NT2/D1 (cell line): Measurements from ENCODE around the gene TOM1.
A peak's percentile ranks its signal among the peaks of the same experiment; 100 is the strongest.

Source experiments
- DNase-seq: peaks from one replicate; pipeline ENCODE4 v3.0.0-alpha.2; 2011; ENCODE audit warnings: low read depth, low spot score
- H3K27me3 ChIP-seq: 2 replicates; pipeline ENCODE4 v1.6.0; 2011; ENCODE audit warnings: mild to moderate bottlenecking; ENCODE audit not compliant: insufficient read length, insufficient read depth
- H3K36me3 ChIP-seq: 2 replicates; pipeline ENCODE4 v1.6.1; 2011; ENCODE audit warnings: mild to moderate bottlenecking, low read length, mixed read lengths; ENCODE audit not compliant: insufficient read depth, insufficient read length
- H3K4me1 ChIP-seq: 2 replicates; pipeline ENCODE4 v1.5.1; 2011; ENCODE audit not compliant: insufficient read depth, insufficient read length
- H3K4me3 ChIP-seq: 2 replicates; pipeline ENCODE4 v1.5.1; 2011; ENCODE audit warnings: low read depth; ENCODE audit not compliant: insufficient read length
- H3K9ac ChIP-seq: 2 replicates; pipeline ENCODE4 v1.6.0; 2011; ENCODE audit warnings: low read depth; ENCODE audit not compliant: insufficient read length
- H3K9me3 ChIP-seq: 2 replicates; pipeline ENCODE4 v1.5.1; 2011; ENCODE audit warnings: mild to moderate bottlenecking, low read length; ENCODE audit not compliant: insufficient read depth
- SUZ12 ChIP-seq: IDR thresholded peaks from 2 replicates; pipeline ENCODE4 v1.6.1; 2011; ENCODE audit not compliant: insufficient read length, insufficient read depth; ENCODE audit errors: extremely low read depth
- YY1 ChIP-seq: IDR thresholded peaks from 2 replicates; pipeline ENCODE4 v1.6.1; 2011; ENCODE audit not compliant: insufficient read length, insufficient read depth
- ZNF274 ChIP-seq: IDR thresholded peaks from 2 replicates; pipeline ENCODE4 v1.6.1; 2011; ENCODE audit warnings: mild to moderate bottlenecking, low read depth, low read length

TOM1 gene

DNA sequence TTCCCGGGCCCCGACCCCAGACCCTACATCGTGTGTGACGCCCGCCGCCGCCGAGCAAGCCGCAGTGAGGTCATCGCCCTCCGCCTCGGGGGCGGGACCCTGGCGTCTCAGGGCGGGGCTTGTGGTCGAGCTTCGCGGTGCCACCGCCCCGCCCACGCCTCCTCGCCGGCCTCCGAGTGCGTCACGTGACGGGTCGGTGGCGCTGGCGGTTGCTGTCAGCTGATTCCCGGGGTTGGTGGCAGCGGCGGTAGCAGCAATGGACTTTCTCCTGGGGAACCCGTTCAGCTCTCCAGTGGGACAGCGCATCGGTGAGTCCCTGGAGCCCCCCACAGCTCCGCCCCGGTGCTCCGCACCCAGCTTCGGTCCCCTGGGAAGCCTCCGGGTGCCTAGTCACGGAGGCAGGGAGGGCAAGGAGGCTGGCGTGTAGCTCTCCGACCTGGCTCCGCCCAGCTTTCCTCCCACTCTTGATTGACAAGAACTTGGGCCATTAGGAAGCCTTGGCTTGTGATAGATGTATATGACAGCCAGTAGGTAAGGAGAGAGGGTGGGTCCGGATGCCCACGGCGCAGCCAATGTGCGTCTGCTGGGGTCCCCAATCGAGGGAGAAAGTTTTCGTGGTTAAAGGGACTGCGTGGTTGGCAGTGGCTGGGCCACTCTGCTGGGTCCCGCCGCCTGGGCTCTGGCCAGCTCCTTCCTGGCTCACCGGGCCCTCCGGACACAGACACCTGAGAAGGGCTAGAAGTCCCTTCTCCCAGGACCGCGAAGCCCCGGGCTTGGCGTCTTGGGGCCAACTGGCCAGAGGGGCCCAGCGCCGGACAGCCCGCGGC, at the start of gene TOM1:
TOM1 (plus strand) TSS at position 222 of the 827 bp plus-strand sequence; CDS start at position 257, 35 bp downstream.
- H3K9ac ChIP-seq, result peak within 1 kb of the TSS; percentile 85
- TF ChIP-seq SUZ12, result no peak
- TF ChIP-seq ZNF274, result no peak
- no peak for TF ChIP-seq YY1
- no peaks in the 10 kb centered on the region for H3K27me3 ChIP-seq
- peak; percentile 91 for DNase-seq
- H3K4me3 ChIP-seq, result peak within 1 kb of the TSS; percentile 79
- no peaks in the 10 kb centered on the region for H3K9me3 ChIP-seq
- H3K36me3 ChIP-seq, result peaks cover 13% of the 10 kb centered on the region
- no peaks in the 10 kb centered on the region for H3K4me1 ChIP-seq

DNA sequence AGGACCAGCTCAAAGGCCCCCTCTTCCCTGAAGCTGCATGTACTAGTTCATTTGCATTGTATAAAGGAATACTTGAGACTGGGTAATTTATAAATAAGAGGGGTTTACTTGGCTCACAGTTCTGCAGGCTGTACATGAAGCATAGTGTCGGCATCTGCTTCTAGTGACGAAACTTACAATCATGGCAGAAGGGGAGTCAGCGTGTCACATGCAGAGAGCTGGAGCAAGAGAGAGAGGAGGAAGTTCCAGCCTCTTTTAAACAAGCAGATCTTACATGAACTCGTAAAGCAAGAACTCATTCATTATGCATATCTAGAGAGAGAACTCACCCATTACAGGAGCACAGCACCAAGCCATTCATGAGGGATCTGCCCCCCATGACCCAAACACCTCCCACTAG, 49.5 kb upstream of the TOM1 start:
- H3K9me3 ChIP-seq, result no peaks in the 10 kb centered on the region
- H3K4me3 ChIP-seq, result no peak overlapping the region
- no peak for DNase-seq
- no peaks in the 10 kb centered on the region for H3K36me3 ChIP-seq
- H3K4me1 ChIP-seq, result no peaks in the 10 kb centered on the region
- TF ChIP-seq ZNF274, result no peak
- no peak overlapping the region for H3K9ac ChIP-seq
- no peaks in the 10 kb centered on the region for H3K27me3 ChIP-seq

DNA sequence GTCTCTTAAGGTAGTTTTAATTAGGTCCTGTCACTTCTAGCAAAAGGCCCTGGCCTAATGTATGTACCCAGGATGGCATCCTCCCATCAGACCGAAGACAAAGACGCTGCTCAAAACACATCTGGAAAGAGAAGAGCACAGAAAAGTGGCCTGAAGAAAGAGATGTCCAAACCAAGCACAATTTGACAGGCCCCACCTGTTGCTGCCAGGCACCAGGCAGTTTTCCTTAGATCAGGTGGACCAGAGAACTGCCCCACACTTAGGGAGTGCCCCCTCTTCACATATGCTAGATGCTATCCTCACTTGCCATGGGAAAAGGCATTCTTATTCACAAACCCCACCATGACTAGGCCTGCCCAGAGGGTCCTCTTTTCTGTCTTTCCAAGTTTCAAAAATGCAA, 45.7 kb upstream of the TOM1 start:
- H3K4me3 ChIP-seq, result no peak overlapping the region
- TF ChIP-seq ZNF274, result no peak
- no peak for TF ChIP-seq SUZ12
- no peak for TF ChIP-seq YY1
- no peaks in the 10 kb centered on the region for H3K27me3 ChIP-seq
- H3K9me3 ChIP-seq, result no peaks in the 10 kb centered on the region
- no peak overlapping the region for H3K9ac ChIP-seq
- peaks cover 1% of the 10 kb centered on the region for H3K4me1 ChIP-seq
- DNase-seq, result no peak
- H3K36me3 ChIP-seq, result peaks cover 6% of the 10 kb centered on the region

DNA sequence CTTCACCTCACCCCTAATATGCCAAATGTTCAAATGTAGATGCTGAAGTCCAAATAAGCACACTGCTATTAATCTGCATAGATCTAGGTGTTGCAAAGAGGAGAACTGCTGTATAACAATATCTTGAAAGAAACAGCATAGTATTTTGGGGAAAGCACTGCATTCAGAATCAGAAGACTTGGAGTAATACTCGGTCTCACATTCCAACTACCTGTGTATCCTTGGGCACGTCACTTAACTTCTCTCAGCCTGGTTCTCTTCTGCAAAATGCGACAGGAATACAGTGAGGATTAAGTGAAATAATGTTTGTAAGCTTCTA, 42.7 kb upstream of the TOM1 start:
- Histone ChIP-seq H3K36me3 (peaks cover 23% of the 10 kb centered on the region), H3K9ac (peak overlapping the region; percentile 76), H3K9me3 (no peaks in the 10 kb centered on the region), H3K4me3 (peak overlapping the region; percentile 57), H3K27me3 (no peaks in the 10 kb centered on the region), H3K4me1 (peaks cover 1% of the 10 kb centered on the region)
- TF ChIP-seq YY1 (no peak), ZNF274 (no peak), SUZ12 (no peak)
- no peak for DNase-seq

DNA sequence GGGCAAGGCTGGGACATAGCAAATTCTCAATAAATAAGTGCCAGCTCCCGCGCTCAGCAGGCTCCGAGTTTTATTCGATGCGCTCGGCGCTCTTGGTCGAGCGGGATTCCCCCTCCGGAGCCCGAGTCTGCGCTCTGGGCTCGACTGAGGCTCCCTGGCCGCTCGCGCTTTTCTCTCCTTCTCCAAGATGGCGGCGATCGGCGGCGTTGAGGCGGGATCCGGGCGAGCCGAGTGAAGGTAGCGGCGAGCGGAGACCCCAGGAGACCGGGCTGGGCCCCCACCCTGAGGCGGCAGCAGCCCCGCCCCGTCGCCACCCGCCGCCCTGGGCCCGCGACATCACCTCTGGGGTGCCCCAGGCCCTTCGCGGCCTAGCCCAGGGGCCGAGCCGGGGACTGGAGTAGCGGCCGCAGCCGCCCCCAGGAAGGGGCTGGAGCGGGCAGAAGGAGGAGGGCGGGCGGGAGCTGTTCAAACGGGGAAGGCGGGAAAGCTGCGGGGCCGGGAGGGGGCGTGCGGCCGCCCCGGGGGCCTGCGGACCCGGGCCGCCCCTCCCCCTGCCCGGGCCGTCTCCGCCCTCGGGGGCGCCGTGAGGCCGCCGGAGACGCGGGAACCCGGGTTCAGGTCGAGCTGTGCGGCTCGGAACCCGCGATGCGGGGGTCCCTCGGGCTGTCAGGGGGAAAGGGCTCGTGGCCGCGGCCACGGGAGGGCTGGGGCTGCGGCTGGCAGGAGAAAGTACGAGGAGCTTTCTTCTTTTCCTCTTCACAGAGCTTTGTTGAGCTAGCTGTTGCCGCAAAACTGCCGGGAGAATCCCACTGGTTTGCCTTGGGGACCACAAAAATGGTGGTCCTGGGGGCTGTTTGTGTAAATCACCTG, 42.1 kb upstream of the TOM1 start, which contains the start of gene HMGXB4:
HMGXB4 (plus strand) TSS at position 173 of the 870 bp plus-strand sequence. CDS start 4,898 bp downstream, outside the sequence.
- Histone ChIP-seq H3K4me3 (peak within 1 kb of the TSS; percentile 57), H3K36me3 (peaks cover 29% of the 10 kb centered on the region), H3K9ac (peak within 1 kb of the TSS; percentile 86), H3K9me3 (no peaks in the 10 kb centered on the region), H3K27me3 (no peaks in the 10 kb centered on the region), H3K4me1 (peaks cover 1% of the 10 kb centered on the region)
- DNase-seq, result peak; percentile 71
- TF ChIP-seq YY1 (peak; percentile 75), SUZ12 (no peak)

DNA sequence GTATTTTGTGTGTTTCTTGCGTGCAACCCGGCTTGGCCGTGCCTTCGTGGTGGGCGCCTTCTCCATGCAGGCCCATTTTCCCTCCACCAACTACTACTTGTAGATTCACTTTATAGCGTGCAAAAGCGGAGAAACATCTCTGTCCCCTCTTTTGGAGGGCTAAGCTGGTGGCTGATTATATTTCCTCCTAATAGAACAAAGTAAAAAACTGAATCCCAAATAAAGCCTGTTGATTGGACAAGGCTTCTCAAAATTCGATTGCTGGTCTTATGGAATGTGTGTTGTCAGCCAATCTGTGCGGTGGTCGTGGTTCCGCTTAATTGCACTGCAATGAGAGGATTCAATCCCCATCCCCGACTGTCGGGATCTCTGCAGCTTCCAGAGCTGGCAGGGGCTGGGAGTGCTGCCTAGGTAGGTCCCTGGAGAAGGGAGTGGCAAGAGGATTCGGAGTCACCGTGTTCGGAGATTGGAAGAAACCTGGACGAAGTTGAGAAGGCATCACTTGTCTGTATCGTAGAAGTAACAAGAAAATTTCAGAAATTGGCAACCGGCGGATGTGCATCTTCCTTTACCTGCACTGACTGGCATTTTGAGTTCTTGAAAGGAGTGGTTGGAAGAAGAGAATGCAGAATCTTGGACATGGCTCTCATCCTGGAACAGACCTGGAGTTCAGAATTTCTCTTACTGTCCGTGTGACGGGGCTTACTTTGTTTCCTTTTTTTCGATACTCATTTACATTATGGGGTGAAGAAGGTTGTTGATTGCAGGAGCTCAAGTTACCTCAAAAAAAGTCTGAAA, 41.3 kb upstream of the TOM1 start:
- Histone ChIP-seq H3K9ac (peak overlapping the region; percentile 86), H3K36me3 (peaks cover 37% of the 10 kb centered on the region), H3K4me1 (peaks cover 1% of the 10 kb centered on the region), H3K9me3 (no peaks in the 10 kb centered on the region), H3K4me3 (peak overlapping the region; percentile 57), H3K27me3 (no peaks in the 10 kb centered on the region)
- no peak for DNase-seq
- TF ChIP-seq SUZ12, result no peak
- TF ChIP-seq ZNF274, result no peak
- TF ChIP-seq YY1, result no peak

DNA sequence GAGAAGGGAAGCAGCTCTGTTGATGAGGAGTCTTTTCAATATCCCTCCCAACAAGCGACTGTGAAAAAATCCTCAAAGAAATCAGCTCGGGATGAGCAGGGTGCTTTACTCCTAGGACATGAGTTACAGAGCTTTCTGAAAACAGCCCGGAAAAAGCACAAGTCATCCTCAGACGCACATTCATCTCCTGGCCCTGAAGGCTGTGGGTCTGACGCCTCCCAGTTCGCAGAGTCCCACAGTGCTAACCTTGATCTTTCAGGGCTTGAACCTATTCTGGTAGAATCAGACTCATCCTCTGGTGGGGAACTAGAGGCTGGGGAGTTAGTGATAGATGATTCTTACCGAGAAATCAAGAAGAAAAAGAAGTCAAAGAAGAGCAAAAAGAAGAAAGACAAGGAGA, 34.7 kb upstream of the TOM1 start:
- Histone ChIP-seq H3K27me3 (no peaks in the 10 kb centered on the region), H3K36me3 (peaks cover 87% of the 10 kb centered on the region), H3K9ac (no peak overlapping the region), H3K4me3 (no peak overlapping the region), H3K9me3 (no peaks in the 10 kb centered on the region), H3K4me1 (no peaks in the 10 kb centered on the region)
- DNase-seq, result no peak
- TF ChIP-seq SUZ12, result no peak
- TF ChIP-seq YY1, result no peak
- no peak for TF ChIP-seq ZNF274
